Measurements from ENCODE around the gene RLIM.

Gene RLIM

GRCh38 chrX:74536152-74536831, 78.1 kb downstream of the RLIM start:
- DNase-seq, result peak; percentile 21

- DNase-seq, result peak; percentile 29
These were observed 78.8 kb downstream of the RLIM start for GRCh38 chrX:74535408-74536151.
